Right atrium auricular region (tissue), 2 donors: ENCODE data around the gene RFXAP. TPM values are rescaled to one million over a fixed set of nuclear protein-coding genes. Genes with fewer than 3 reads are reported as not detected.
A peak's percentile ranks its signal among the peaks of the same experiment; 100 is the strongest.

ENCODE experiments used
- DNase-seq: peaks from one replicate; pipeline ENCODE4 v3.0.0-alpha.2; 2019; ENCODE audit warnings: low spot score
- H3K27ac ChIP-seq, 2 donors: fragments of 200-600 bp; sonication (generic); 1 replicate in 1 of 2; 2 replicates in 1 of 2; pipeline ENCODE4 v1.5.1; 2016 to 2019
- H3K27me3 ChIP-seq, 2 donors: fragments of 200-600 bp; sonication (generic); one replicate each; pipeline versions ENCODE4 v1.5.1 to v1.6.0; 2017 to 2019
- H3K36me3 ChIP-seq: fragments of 200-600 bp; sonication (generic); one replicate; pipeline ENCODE4 v1.5.1; 2016
- H3K4me1 ChIP-seq, 2 donors: fragments of 200-600 bp; sonication (generic); one replicate each; pipeline versions ENCODE4 v1.5.1 to v1.6.0; 2017 to 2019
- H3K4me3 ChIP-seq, 2 donors: fragments of 200-600 bp; sonication (generic); 1 replicate in 1 of 2; 2 replicates in 1 of 2; pipeline ENCODE4 v1.5.1; 2017 to 2019; ENCODE audit warnings: mild to moderate bottlenecking in 1 of 2, moderate library complexity in 1 of 2
- H3K9me3 ChIP-seq, 2 donors: fragments of 200-600 bp; sonication (generic); one replicate each; pipeline ENCODE4 v1.5.1; 2019
- CTCF ChIP-seq, 2 donors: fragments of 200-600 bp; sonication (generic); IDR thresholded peaks; one replicate each; pipeline ENCODE4 v1.5.1; 2019; ENCODE audit warnings: antibody characterized with exemption in 2 of 2
- total RNA-seq, 2 donors: library from RNA; depleted of rRNA; stranded (reverse); fragments of >200 nt; gene quantifications; one replicate each; pipeline ENCODE4 v1.1.0, GENCODE V29; 2016

Gene RFXAP
- total RNA-seq, 2 donors from 2014 or later, result 1.7 to 2.2 TPM

GRCh38 chr13:36804588-36804987, 14.4 kb upstream of the RFXAP start:
- no peak for TF ChIP-seq CTCF (IDR thresholded peaks at IDR 0.05)
- no peak overlapping the region for H3K4me3 ChIP-seq
- H3K36me3 ChIP-seq, result no peaks in the 10 kb centered on the region
- H3K4me1 ChIP-seq, result no peaks in the 10 kb centered on the region
- no peaks in the 10 kb centered on the region for H3K9me3 ChIP-seq
- DNase-seq, result no peak
- H3K27me3 ChIP-seq, result no peaks in the 10 kb centered on the region
- H3K27ac ChIP-seq, result no peak overlapping the region

GRCh38 chr13:36806102-36806501, 12.9 kb upstream of the RFXAP start:
- H3K36me3 ChIP-seq, result no peaks in the 10 kb centered on the region
- H3K4me1 ChIP-seq, result no peaks in the 10 kb centered on the region
- TF ChIP-seq CTCF (IDR thresholded peaks at IDR 0.05), result no peak
- no peak for DNase-seq
- H3K4me3 ChIP-seq, result no peak overlapping the region
- H3K27me3 ChIP-seq, result no peaks in the 10 kb centered on the region
- no peaks in the 10 kb centered on the region for H3K9me3 ChIP-seq
- H3K27ac ChIP-seq, result no peak overlapping the region

- no peak for DNase-seq
- Histone ChIP-seq H3K27me3 (no peaks in the 10 kb centered on the region), H3K36me3 (no peaks in the 10 kb centered on the region), H3K9me3 (no peaks in the 10 kb centered on the region), H3K27ac (no peak overlapping the region), H3K4me3 (no peak overlapping the region), H3K4me1 (no peaks in the 10 kb centered on the region)
- no peak for TF ChIP-seq CTCF (IDR thresholded peaks at IDR 0.05)
These were observed 11.4 kb upstream of the RFXAP start for GRCh38 chr13:36807616-36808015.

GRCh38 chr13:36813225-36813624, 5.8 kb upstream of the RFXAP start:
- no peak for DNase-seq
- Histone ChIP-seq H3K4me1 (peaks cover 0 to under 1% of the 10 kb centered on the region in 2 donors), H3K4me3 (no peak overlapping the region), H3K36me3 (no peaks in the 10 kb centered on the region), H3K27me3 (no peaks in the 10 kb centered on the region), H3K27ac (no peak overlapping the region), H3K9me3 (no peaks in the 10 kb centered on the region)
- TF ChIP-seq CTCF (IDR thresholded peaks at IDR 0.05), result no peak

GRCh38 chr13:36814465-36814864, 4.6 kb upstream of the RFXAP start:
- DNase-seq, result no peak
- H3K27me3 ChIP-seq, result no peaks in the 10 kb centered on the region
- no peaks in the 10 kb centered on the region for H3K36me3 ChIP-seq
- no peak overlapping the region for H3K27ac ChIP-seq
- peaks cover 0 to 5% of the 10 kb centered on the region in 2 donors for H3K4me1 ChIP-seq
- no peaks in the 10 kb centered on the region for H3K9me3 ChIP-seq
- H3K4me3 ChIP-seq, result no peak overlapping the region
- no peak for TF ChIP-seq CTCF (IDR thresholded peaks at IDR 0.05)

GRCh38 chr13:36815062-36815461, 4.0 kb upstream of the RFXAP start:
- Histone ChIP-seq H3K27ac (no peak overlapping the region), H3K4me1 (peaks cover 0 to 9% of the 10 kb centered on the region in 2 donors), H3K27me3 (no peaks in the 10 kb centered on the region), H3K9me3 (no peaks in the 10 kb centered on the region), H3K4me3 (no peak overlapping the region), H3K36me3 (no peaks in the 10 kb centered on the region)
- DNase-seq, result no peak
- peak in 1 of 2 donors; percentile 21 for TF ChIP-seq CTCF (IDR thresholded peaks at IDR 0.05)
